DND-41 (cell line): ENCODE measurements around the gene ABCC9.

Experiments
- EZH2 ChIP-seq: IDR thresholded peaks from 3 replicates; pipeline ENCODE4 v1.6.1; 2012; ENCODE audit warnings: borderline replicate concordance, low read depth, mild to moderate bottlenecking, moderate library complexity, low read length, inconsistent platforms; ENCODE audit not compliant: severe bottlenecking
- TF ChIP-seq, protein P1 (sequence below): IDR thresholded peaks from 2 replicates; pipeline ENCODE4 v1.5.1; 2012; ENCODE audit warnings: borderline replicate concordance, low read length, moderate library complexity, mild to moderate bottlenecking; ENCODE audit not compliant: poor library complexity, severe bottlenecking; ENCODE audit errors: extremely low read depth

DNA sequence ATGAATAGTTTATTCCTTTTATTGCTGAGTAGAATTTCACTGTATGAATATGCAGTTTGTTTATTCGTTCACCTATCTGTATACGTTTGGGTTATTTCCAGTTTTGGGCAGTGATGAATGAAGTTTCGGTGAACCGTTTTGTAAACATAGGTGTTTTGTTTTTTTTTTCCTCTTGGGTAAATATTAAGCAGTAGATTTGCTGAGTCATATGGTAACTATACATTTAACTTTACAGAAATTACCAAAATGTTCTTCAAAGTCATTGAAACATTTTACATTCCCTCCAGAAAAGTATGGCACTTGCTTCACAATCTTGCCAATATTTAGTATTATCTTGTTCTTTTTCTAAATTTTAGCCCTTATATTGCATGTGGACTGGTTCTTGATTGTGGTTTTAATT, 3.8 kb upstream of the ABCC9 start:
- TF ChIP-seq, protein P1, sequence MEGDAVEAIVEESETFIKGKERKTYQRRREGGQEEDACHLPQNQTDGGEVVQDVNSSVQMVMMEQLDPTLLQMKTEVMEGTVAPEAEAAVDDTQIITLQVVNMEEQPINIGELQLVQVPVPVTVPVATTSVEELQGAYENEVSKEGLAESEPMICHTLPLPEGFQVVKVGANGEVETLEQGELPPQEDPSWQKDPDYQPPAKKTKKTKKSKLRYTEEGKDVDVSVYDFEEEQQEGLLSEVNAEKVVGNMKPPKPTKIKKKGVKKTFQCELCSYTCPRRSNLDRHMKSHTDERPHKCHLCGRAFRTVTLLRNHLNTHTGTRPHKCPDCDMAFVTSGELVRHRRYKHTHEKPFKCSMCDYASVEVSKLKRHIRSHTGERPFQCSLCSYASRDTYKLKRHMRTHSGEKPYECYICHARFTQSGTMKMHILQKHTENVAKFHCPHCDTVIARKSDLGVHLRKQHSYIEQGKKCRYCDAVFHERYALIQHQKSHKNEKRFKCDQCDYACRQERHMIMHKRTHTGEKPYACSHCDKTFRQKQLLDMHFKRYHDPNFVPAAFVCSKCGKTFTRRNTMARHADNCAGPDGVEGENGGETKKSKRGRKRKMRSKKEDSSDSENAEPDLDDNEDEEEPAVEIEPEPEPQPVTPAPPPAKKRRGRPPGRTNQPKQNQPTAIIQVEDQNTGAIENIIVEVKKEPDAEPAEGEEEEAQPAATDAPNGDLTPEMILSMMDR: no peak
- TF ChIP-seq EZH2: no peak
